Cardiac muscle cell (in vitro differentiated cells and primary cell): Measurements from ENCODE around the gene RASA3. TPM values are rescaled to one million over a fixed set of nuclear protein-coding genes. Genes with fewer than 3 reads are reported as not detected.

Experiments
- DNase-seq, 2 donors: peaks; one replicate each; pipeline versions ENCODE4 v3.0.0 to v3.0.0-alpha.2; 2010 to 2017; ENCODE audit warnings: low read depth in 1 of 2, low spot score in 1 of 2
- H3K27ac ChIP-seq: fragments of 200-600 bp; sonication (generic); 2 replicates; pipeline ENCODE4 v1.5.1; 2016
- H3K27me3 ChIP-seq: fragments of 200-600 bp; sonication (generic); 2 replicates; pipeline ENCODE4 v1.6.0; 2016; ENCODE audit warnings: control low read depth
- H3K36me3 ChIP-seq: fragments of 200-600 bp; sonication (generic); 2 replicates; pipeline ENCODE4 v1.5.1; 2016; ENCODE audit warnings: control low read depth
- H3K4me1 ChIP-seq: fragments of 200-600 bp; sonication (generic); 2 replicates; pipeline ENCODE4 v1.8.1; 2017; ENCODE audit warnings: low read depth, mild to moderate bottlenecking, mixed run types
- H3K4me3 ChIP-seq: fragments of 200-600 bp; sonication (generic); 2 replicates; pipeline ENCODE4 v1.5.1; 2016; ENCODE audit warnings: mild to moderate bottlenecking
- H3K9me3 ChIP-seq: fragments of 200-600 bp; sonication (generic); 2 replicates; pipeline ENCODE4 v1.5.1; 2017; ENCODE audit warnings: low read depth, mild to moderate bottlenecking, control low read depth
- CTCF ChIP-seq: IDR thresholded peaks from 2 replicates; pipeline ENCODE4 v1.5.1; 2012; ENCODE audit warnings: low read depth, mild to moderate bottlenecking, low read length
- polyA plus RNA-seq: library from polyadenylated mRNA; unstranded; fragments of >200 nt; fragmentation: Nextera tagmentation; extraction: Ambion mirVana; gene quantifications from 2 replicates; pipeline ENCODE4 v1.2.1, GENCODE V29; 2016
- total RNA-seq: library from RNA; depleted of rRNA; stranded (reverse); fragments of >200 nt; gene quantifications from 2 replicates; pipeline ENCODE4 v1.2.3, GENCODE V29; 2016

RASA3 gene
- total and polyA plus RNA-seq, 2 experiments from 2014 or later = 14.0 to 26.0 TPM

GRCh38 chr13:114148521-114148855, 16.1 kb upstream of the RASA3 start:
- Histone ChIP-seq H3K36me3 (no peaks in the 10 kb centered on the region), H3K27me3 (no peaks in the 10 kb centered on the region), H3K27ac (no peak overlapping the region), H3K4me3 (no peak overlapping the region), H3K9me3 (no peaks in the 10 kb centered on the region), H3K4me1 (no peaks in the 10 kb centered on the region)
- TF ChIP-seq CTCF = no peak
- no peak for DNase-seq

- Histone ChIP-seq H3K4me1 (no peaks in the 10 kb centered on the region), H3K4me3 (no peak overlapping the region), H3K9me3 (no peaks in the 10 kb centered on the region), H3K27ac (no peak overlapping the region), H3K27me3 (no peaks in the 10 kb centered on the region), H3K36me3 (no peaks in the 10 kb centered on the region)
- DNase-seq = no peak
- no peak for TF ChIP-seq CTCF
Observed at GRCh38 chr13:114147803-114148520, 15.5 kb upstream of the RASA3 start.

GRCh38 chr13:114146629-114147028, 14.2 kb upstream of the RASA3 start:
- Histone ChIP-seq H3K27ac (no peak overlapping the region), H3K4me1 (no peaks in the 10 kb centered on the region), H3K27me3 (no peaks in the 10 kb centered on the region), H3K4me3 (no peak overlapping the region), H3K36me3 (no peaks in the 10 kb centered on the region), H3K9me3 (no peaks in the 10 kb centered on the region)
- DNase-seq = peak in 1 of 2 donors; percentile 45
- peak; percentile 36 for TF ChIP-seq CTCF

- DNase-seq = no peak
- Histone ChIP-seq H3K4me1 (no peaks in the 10 kb centered on the region), H3K27me3 (no peaks in the 10 kb centered on the region), H3K9me3 (no peaks in the 10 kb centered on the region), H3K4me3 (no peak overlapping the region), H3K36me3 (no peaks in the 10 kb centered on the region), H3K27ac (no peak overlapping the region)
- no peak for TF ChIP-seq CTCF
Observed at GRCh38 chr13:114146173-114146572, 13.8 kb upstream of the RASA3 start.

GRCh38 chr13:114145722-114146121, 13.3 kb upstream of the RASA3 start:
- Histone ChIP-seq H3K4me1 (no peaks in the 10 kb centered on the region), H3K36me3 (no peaks in the 10 kb centered on the region), H3K27me3 (no peaks in the 10 kb centered on the region), H3K27ac (no peak overlapping the region), H3K4me3 (no peak overlapping the region), H3K9me3 (no peaks in the 10 kb centered on the region)
- TF ChIP-seq CTCF = no peak
- DNase-seq = no peak
